ENCODE results near the gene RANGAP1. TPM values are rescaled to one million over a fixed set of nuclear protein-coding genes. Genes with fewer than 3 reads are reported as not detected.

RANGAP1 gene
- total and polyA plus RNA-seq, 2 of the 8 experiments (the other 6 are each of a cell fraction or from before 2014, with no cell fraction given), result 121 to 171 TPM

GRCh38 chr22:41289671-41290070 is 3.7 kb upstream of the RANGAP1 start:
- Histone ChIP-seq H3K23me2 (ENCODE audit: low read depth, low read length) (peaks cover 3% of the 10 kb centered on the region; the same call in 1 of the 2 replicates), H2AFZ (ENCODE audit: low read length) (no peak overlapping the region), H3K36me3 (ENCODE audit: control insufficient read depth in 2 of 4, insufficient read depth in 4 of 4, low read length in 3 of 4) (peaks cover 0 to 3% (median 1%) of the 10 kb centered on the region in 4 experiments; a peak in 2 of 8 replicates), H3K27ac (ENCODE audit: low read depth, low read length) (peak overlapping the region; percentile 56; the same call in 1 of the 2 replicates), H3K4me2 (ENCODE audit: insufficient read depth in 1 of 2, low read depth in 2 of 2, low read length in 2 of 2) (no peak overlapping the region), H3K27me3 (replicated peaks in 1 of 4; ENCODE audit: control insufficient read depth in 3 of 4, extremely low read depth in 1 of 4, insufficient read depth in 3 of 4, low read length in 3 of 4) (no peaks in the 10 kb centered on the region), H2AK5ac (ENCODE audit: low read depth, low read length) (peak overlapping the region; percentile 91), H4K5ac (ENCODE audit: insufficient read length, low read depth, low read length) (peak overlapping the region; percentile 86), H3K4ac (replicated peaks; ENCODE audit: insufficient read length, low read depth, low read length) (peak overlapping the region; percentile 94), H2BK120ac (replicated peaks; ENCODE audit: low read depth, low read length) (peak overlapping the region; percentile 99), H3K56ac (replicated peaks; ENCODE audit: insufficient read length, low read depth, low read length) (no peak overlapping the region), H4K20me1 (replicated peaks in 1 of 2; ENCODE audit: control insufficient read depth in 1 of 2, insufficient read depth in 2 of 2, low read length in 2 of 2) (peaks cover 0 to under 1% of the 10 kb centered on the region in 2 experiments), H2BK15ac (ENCODE audit: low read length) (0 out of 2 replicates have a peak overlapping the region, but pooled peaks have one; percentile 19), H4K8ac (ENCODE audit: extremely low read depth, insufficient read depth, low read length) (no peak overlapping the region), H2BK12ac (ENCODE audit: low read depth, low read length) (peak overlapping the region; percentile 99), H3K79me1 (ENCODE audit: low read depth, low read length) (peaks cover 2% of the 10 kb centered on the region; the same call in 1 of the 2 replicates), H3K23ac (ENCODE audit: insufficient read length) (no peak overlapping the region), H3K79me2 (ENCODE audit: control insufficient read depth in 1 of 2, insufficient read depth in 2 of 2, low read length in 2 of 2) (peaks cover 4 to 10% of the 10 kb centered on the region in 2 experiments; a peak in 2 of 4 replicates), H3K18ac (ENCODE audit: extremely low read depth, low read length) (peak overlapping the region; percentile 88), H3K4me1 (replicated peaks in 1 of 4; ENCODE audit: control insufficient read depth in 3 of 4, insufficient read depth in 4 of 4, low read length in 3 of 4) (peaks cover 2 to 17% (median 10%) of the 10 kb centered on the region in 4 experiments; a peak in 6 of 7 replicates), H3K9ac (replicated peaks in 1 of 4; ENCODE audit: extremely low read depth in 1 of 4, low read depth in 3 of 4, low read length in 3 of 4) (no peak overlapping the region), H3K4me3 (ENCODE audit: extremely low read depth in 1 of 4, insufficient read depth in 2 of 4, low read depth in 3 of 4, low read length in 4 of 4) (no peak overlapping the region), H3K14ac (ENCODE audit: insufficient read length) (no peak overlapping the region), H2BK5ac (ENCODE audit: low read depth, low read length) (peak overlapping the region; percentile 88), H4K91ac (replicated peaks; ENCODE audit: insufficient read length, low read length) (peak overlapping the region; percentile 97), H2BK20ac (ENCODE audit: low read length) (peak overlapping the region; percentile 95; the same call in 1 of the 2 replicates), H3K9me3 (ENCODE audit: insufficient read depth in 2 of 2, low read depth in 1 of 2, low read length in 1 of 2) (peaks cover 0 to 3% of the 10 kb centered on the region in 2 experiments; a peak in 1 of 4 replicates)
- WGBS, 2 experiments (ENCODE audit: extremely low coverage in 1 of 2, insufficient coverage in 1 of 2, insufficient read length in 1 of 2, insufficient replicate concordance in 2 of 2, low coverage in 1 of 2, low lambda C conversion rate in 2 of 2, missing lambda C conversion rate in 1 of 2), result 85% methylated on average over 1 of the region's 1 CpG; no CpG with 5 or more reads in 1 of the 2 experiments
- no peak for DNase-seq (ENCODE audit: low read depth in 1 of 2, low spot score in 2 of 2)
- CTCF ChIA-PET (ENCODE audit: partially characterized antibody), result no interaction called here
- POLR2A ChIA-PET (ENCODE audit: partially characterized antibody), result interaction anchor here (0.8 to 2.0 kb wide), 2 partner anchors 12 to 52 kb away, joined by 3 to 5 read pairs; partner anchors contain the start of gene ZC3H7B
- no peak for FAIRE-seq
- TF ChIP-seq SIX5 (IDR thresholded peaks at IDR 0.05; ENCODE audit: low read depth, low read length) (no peak), TEAD4 (IDR thresholded peaks at IDR 0.05; ENCODE audit: low read depth, low read length) (no peak), POU5F1 (IDR thresholded peaks at IDR 0.05; ENCODE audit: low read depth, low read length) (no peak), SIRT6 (IDR thresholded peaks at IDR 0.05; ENCODE audit: low read length) (no peak), JUND (IDR thresholded peaks at IDR 0.05; ENCODE audit: low read length) (no peak), YY1 (IDR thresholded peaks at IDR 0.05; ENCODE audit: low read depth, low read length) (no peak), SP4 (IDR thresholded peaks at IDR 0.05; ENCODE audit: low read length) (no peak), SAP30 (IDR thresholded peaks at IDR 0.05; ENCODE audit: insufficient read depth, insufficient replicate concordance, low read length) (no peak), RXRA (IDR thresholded peaks at IDR 0.05; ENCODE audit: insufficient read depth, low read depth, low read length) (no peak), ATF2 (IDR thresholded peaks at IDR 0.05; ENCODE audit: low read length) (no peak)
